HG02970 (cell line): Measurements from ENCODE around the gene ANKRD33.

Experiments
- ATAC-seq: cut with Tn5 transposase; IDR thresholded peaks from one replicate; pipeline ENCODE4 v1.9.1; 2021; ENCODE audit warnings: mild to moderate bottlenecking, moderate library complexity, moderate number of reproducible peaks; ENCODE audit not compliant: unreplicated experiment, low FRiP score

Gene ANKRD33

DNA sequence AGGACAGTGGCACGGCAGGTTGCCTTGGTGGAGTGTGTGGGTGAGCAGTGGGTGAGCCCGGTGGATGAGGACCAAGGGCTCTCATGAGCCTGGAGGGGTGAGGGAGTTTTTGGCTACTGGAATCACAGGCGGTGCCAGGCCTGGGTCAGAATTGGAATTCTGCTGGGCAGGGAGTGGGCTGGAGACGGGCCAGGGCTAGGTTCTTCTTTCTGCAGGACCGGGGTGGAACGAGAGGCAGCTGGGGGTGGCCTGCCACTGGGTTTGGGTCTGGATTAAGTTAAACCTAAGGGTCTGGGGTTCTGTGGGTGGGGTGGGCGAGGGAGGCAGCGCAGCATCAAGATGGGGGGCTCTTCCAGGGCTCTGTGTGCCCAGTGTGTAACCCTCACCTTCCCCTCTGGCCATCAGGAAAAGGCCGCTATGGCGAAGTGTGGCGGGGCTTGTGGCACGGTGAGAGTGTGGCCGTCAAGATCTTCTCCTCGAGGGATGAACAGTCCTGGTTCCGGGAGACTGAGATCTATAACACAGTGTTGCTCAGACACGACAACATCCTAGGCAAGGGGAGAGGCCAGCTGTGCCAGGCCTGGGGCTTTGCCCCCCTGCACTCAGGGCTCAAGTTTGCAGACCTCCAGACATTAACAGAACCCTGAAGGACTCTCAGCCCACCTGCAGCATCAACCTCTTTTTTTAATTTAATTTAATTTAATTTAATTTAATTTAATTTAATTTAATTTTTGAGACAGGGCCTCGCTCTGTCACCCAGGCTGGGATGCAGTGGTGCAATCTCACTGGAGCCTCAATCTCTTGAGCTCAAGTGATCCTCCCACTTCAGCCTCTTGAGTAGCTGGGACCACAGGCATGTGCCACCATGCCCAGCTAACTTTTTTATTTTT lies 26.4 kb downstream of the ANKRD33 start:
- no peak for ATAC-seq

GRCh38 chr12:51915003-51915625 lies 27.2 kb downstream of the ANKRD33 start:
- ATAC-seq, result no peak

DNA sequence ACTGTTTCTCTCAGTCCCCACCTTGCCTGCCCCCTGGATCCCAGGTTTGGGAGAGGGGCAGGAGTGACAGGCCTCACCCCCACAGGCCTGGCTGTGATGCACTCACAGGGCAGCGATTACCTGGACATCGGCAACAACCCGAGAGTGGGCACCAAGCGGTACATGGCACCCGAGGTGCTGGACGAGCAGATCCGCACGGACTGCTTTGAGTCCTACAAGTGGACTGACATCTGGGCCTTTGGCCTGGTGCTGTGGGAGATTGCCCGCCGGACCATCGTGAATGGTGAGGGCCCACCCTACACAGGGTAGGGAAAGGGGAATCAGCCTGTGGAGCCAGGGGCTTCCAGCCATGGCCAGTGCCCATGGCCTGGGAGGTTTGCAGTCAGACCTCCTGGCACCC lies 28.0 kb downstream of the ANKRD33 start:
- ATAC-seq, result no peak

GRCh38 chr12:51917041-51917590 lies 29.2 kb downstream of the ANKRD33 start:
- ATAC-seq, result no peak

DNA sequence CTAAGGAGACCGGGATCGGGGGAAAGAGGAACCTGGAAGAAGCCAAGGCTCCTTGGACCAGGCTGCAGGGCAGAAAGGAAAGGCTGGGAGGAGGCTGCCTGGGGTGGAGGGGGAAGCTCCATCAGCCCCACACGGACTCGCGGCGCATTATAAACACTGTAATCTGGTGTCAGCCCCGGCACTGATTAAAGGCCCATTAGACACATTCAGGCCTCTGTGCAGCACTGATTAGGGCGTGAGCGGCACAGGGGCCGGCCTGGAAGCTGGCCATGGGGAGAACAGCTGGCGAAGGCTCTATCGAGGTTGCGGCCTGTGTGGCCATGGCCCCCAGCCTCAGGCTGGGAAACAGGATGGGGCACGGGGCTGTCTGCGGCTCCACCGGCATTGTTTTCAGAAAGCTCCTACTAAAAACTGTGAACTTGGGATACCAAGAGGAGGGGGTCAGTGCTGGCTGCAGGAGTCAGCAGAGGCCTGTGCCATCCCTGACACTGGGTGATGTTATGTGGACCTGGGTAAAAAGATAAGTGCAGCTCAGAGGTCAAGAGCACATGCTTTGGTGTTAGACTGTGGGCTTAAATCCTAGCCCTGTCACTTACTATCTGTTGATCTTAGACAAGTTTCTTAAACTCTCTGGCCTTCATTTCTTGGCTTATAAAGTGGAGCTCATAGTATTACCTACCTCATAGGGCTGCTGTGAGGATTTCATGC lies 30.0 kb downstream of the ANKRD33 start:
- ATAC-seq, result no peak

- no peak for ATAC-seq
These were observed 32.1 kb downstream of the ANKRD33 start for GRCh38 chr12:51920046-51920445.

DNA sequence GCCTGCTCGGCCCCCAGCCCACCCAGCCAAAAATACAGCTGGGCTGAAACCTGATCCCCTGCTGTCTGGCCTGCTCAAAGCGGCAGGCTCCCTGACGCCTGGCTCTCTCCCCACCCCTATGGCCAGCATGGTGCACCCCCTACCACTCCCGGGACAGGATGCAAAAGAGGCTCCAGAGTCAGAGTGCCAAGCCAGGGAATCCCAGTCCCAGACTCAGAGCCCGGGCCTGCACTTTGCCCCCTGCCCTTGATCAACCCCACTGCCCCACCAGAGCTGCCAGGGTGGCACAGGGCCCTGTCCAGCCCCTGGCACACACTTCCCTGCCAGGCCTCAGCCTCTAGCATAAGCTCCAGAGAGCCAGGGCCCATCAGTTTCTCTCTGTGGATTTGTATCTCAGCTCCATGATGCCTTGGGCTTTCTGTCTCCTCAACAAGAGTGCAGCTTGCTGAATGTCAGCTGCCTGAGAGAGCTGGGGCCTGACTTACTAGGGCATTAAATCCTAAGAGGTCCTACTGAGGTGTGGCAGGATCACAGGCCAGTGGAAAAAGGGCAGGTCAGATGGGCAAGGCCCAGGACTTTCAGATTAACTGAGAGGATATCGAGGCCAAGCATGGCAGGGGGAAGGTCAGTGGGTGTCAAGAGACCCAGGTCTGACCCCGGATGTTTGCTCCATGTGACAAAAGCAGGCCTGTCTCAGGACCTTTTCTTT lies 33.3 kb downstream of the ANKRD33 start:
- ATAC-seq, result no peak

GRCh38 chr12:51922146-51922545 lies 34.2 kb downstream of the ANKRD33 start:
- ATAC-seq, result no peak

DNA sequence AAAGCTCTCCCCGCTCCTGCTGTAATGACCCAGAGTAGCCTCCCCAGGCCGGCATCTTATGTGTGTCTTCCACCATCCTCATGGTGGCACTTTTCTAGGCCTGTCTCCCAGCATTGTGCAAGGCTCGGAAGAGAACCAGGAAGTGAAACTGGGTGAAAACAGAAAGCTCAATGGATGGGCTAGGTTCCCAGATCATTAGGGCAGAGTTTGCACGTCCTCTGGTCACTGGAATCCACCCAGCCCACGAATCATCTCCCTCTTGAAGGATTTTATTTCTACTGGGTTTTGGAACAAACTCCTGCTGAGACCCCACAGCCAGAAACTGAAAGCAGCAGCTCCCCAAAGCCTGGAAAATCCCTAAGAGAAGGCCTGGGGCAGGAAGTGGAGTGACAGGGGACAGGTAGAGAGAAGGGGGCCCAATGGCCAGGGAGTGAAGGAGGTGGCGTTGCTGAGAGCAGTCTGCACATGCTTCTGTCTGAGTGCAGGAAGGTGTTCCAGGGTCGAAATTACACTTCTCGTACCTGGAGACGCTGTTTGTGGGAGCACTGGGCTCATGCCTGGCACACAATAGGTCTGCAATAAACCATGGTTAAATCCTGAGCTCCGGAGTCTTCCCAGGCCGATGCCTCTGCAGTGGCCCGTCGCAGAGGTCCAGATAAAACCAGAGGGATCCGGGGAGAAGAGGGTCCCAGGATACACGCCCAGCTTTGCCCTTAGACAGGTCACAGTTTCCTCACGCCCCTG lies 35.0 kb downstream of the ANKRD33 start:
- ATAC-seq, result no peak

DNA sequence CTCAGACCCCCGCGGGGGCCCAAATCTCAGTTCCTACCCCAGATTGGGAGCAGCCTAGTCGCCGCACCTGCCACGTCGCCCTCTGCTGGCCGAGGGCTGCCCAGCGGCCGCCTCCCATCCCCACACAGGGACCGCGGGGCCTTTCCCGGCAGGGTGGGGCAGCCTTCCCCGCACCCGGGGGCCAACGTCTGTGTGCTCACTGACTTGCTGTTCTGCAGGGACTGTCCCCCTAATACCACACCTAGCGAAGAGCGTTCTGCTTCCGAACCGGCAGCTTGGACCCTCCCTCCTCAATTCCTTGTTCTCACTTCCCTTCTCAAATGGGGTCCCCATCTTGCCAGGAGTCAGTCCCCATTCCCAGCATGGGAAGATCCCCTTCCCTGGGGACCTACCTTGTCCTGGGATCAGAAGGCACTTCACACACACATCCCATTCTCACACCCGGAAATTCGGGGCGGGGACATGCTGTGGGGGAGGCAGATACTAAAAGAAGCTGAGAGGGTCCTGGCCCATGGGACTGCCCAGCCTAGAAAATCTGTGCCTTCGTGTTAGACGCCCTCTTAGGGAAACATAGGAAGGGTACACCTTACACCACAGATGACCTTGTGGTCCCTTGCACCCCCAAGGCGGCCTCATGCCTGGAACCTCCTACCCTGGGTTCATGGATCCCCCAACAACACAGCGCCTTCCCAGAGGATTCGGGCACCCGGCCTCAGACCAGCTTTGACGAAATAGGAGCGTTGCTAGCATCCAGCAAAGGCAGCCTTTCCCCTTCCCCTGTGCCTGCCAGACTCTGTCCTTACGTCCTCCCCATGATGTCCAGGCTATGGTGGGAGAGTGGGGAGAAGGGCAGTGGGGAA lies 35.8 kb downstream of the ANKRD33 start:
- no peak for ATAC-seq

DNA sequence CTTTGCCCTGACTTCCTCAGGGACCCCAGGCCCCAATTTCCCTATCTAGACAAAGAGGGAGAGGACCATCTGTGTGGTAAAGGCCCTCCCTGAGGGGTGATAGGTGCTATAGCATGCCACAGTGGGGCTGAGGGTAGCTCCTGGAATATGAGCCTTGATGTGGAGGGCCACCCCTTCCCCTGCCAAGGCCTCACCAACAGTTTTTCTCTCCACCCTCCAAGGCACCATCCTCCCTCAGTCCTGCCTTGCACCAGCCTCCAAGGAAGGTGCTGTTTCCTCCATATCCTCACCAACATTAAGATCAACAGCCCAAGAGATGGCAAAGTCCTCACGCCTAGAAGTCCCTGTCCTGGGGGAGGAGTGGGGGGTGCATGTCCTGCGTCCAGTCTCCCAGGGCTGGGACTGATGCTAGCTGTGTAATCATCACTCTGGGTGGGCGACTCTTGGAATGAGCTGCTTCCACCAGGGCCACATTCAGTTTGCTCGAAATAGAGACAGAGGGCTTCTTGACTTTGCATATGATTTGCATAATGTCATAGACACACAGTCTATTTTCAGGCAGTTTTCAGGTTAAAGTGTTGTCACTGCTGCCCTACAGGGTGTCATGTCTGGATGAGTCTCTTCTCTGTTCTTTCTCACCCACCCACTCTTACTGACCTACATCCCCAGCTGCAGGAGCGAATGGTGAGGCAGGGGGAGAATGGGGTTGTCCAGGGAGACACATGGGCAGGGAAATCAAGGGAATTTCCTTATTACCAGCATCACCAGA lies 36.8 kb downstream of the ANKRD33 start:
- ATAC-seq, result no peak

GRCh38 chr12:51925346-51926063 lies 37.6 kb downstream of the ANKRD33 start:
- ATAC-seq, result no peak

DNA sequence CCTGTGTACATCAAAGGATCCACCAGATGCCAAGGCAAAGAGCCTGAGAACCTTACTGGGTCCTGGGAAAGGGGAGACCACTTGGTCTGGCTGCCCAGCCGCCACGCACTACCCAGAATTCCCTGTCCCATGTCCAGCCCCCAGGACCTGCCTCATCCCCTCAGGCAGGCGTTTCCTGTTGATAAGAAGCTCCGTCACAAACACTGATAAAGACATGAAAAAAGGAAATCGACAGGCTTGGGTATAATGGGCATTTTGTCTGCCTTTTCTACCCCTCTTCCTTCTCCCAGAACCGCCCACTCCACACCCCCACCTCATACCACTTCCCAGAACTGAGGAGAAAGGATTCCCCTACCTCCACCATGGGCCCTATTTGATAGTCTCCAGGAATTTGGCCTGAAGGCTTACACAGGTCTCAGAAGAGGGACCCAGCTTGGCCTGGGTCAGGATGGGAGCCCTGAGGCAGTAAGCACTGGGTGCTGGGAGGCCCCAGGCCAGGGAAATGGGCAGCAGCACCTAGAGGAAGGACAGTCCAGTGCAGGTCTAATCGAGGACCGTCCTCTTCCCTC lies 38.2 kb downstream of the ANKRD33 start:
- no peak for ATAC-seq

GRCh38 chr12:51926718-51927117 lies 38.8 kb downstream of the ANKRD33 start:
- ATAC-seq, result no peak

GRCh38 chr12:51932218-51933076 lies 44.5 kb downstream of the ANKRD33 start:
- ATAC-seq, result no peak

- ATAC-seq, result no peak
These were observed 46.2 kb downstream of the ANKRD33 start for GRCh38 chr12:51934080-51934479.
